Epidermal melanocyte (primary cell): ENCODE data around the gene HSPH1.
A peak's percentile ranks its signal among the peaks of the same experiment; 100 is the strongest.

Experiments
- DNase-seq: peaks from one replicate; pipeline ENCODE4 v3.0.0; 2011; ENCODE audit warnings: low spot score; ENCODE audit not compliant: insufficient read length

HSPH1 gene

GRCh38 chr13:31161557-31162150 lies at the start of gene HSPH1:
Gene HSPH1, minus strand, starts transcription at chr13:31161904. Its CDS starts 322 bp downstream, at chr13:31161582.
- peak; percentile 92 for DNase-seq

GRCh38 chr13:31209841-31210210 lies 48.1 kb upstream of the HSPH1 start:
- DNase-seq, result no peak

- peak; percentile 57 for DNase-seq
These were observed 47.6 kb upstream of the HSPH1 start for GRCh38 chr13:31209172-31209840.

GRCh38 chr13:31208559-31209122 lies 46.9 kb upstream of the HSPH1 start:
- DNase-seq, result no peak

GRCh38 chr13:31207661-31208552 lies 46.2 kb upstream of the HSPH1 start:
- DNase-seq, result no peak

- no peak for DNase-seq
These were observed 42.9 kb upstream of the HSPH1 start for GRCh38 chr13:31204592-31204991.

- no peak for DNase-seq
These were observed 39.8 kb upstream of the HSPH1 start for GRCh38 chr13:31201341-31202031.

GRCh38 chr13:31200637-31200971 lies 38.9 kb upstream of the HSPH1 start:
- peak; percentile 35 for DNase-seq

GRCh38 chr13:31199849-31200636 lies 38.3 kb upstream of the HSPH1 start, which contains the start of gene B3GLCT:
Gene B3GLCT, plus strand, starts transcription at chr13:31199975. Its CDS starts 110 bp downstream, at chr13:31200085.
- peak; percentile 77 for DNase-seq

- no peak for DNase-seq
These were observed 37.8 kb upstream of the HSPH1 start for GRCh38 chr13:31199527-31199848.

GRCh38 chr13:31198519-31198918 lies 36.8 kb upstream of the HSPH1 start:
- no peak for DNase-seq

- DNase-seq, result no peak
These were observed 35.3 kb upstream of the HSPH1 start for GRCh38 chr13:31196992-31197391.

- DNase-seq, result no peak
These were observed 33.9 kb upstream of the HSPH1 start for GRCh38 chr13:31195616-31196015.

- no peak for DNase-seq
These were observed 30.6 kb upstream of the HSPH1 start for GRCh38 chr13:31192306-31192705.

GRCh38 chr13:31191748-31192147 lies 30.0 kb upstream of the HSPH1 start:
- no peak for DNase-seq

- no peak for DNase-seq
These were observed 23.4 kb upstream of the HSPH1 start for GRCh38 chr13:31184981-31185645.

- no peak for DNase-seq
These were observed 22.7 kb upstream of the HSPH1 start for GRCh38 chr13:31184451-31184850.

GRCh38 chr13:31182987-31183386 lies 21.3 kb upstream of the HSPH1 start:
- no peak for DNase-seq

- no peak for DNase-seq
These were observed 18.1 kb upstream of the HSPH1 start for GRCh38 chr13:31179754-31180153.

- DNase-seq, result no peak
These were observed 17.5 kb upstream of the HSPH1 start for GRCh38 chr13:31179241-31179640.
